ENCODE results near the gene VSTM2L. TPM values are rescaled to one million over a fixed set of nuclear protein-coding genes. Genes with fewer than 3 reads are reported as not detected.

Gene VSTM2L
- total and polyA plus RNA-seq, 2 of the 4 experiments (the other 2 are of a cell fraction) = 0.18 to 0.19 TPM

DNA sequence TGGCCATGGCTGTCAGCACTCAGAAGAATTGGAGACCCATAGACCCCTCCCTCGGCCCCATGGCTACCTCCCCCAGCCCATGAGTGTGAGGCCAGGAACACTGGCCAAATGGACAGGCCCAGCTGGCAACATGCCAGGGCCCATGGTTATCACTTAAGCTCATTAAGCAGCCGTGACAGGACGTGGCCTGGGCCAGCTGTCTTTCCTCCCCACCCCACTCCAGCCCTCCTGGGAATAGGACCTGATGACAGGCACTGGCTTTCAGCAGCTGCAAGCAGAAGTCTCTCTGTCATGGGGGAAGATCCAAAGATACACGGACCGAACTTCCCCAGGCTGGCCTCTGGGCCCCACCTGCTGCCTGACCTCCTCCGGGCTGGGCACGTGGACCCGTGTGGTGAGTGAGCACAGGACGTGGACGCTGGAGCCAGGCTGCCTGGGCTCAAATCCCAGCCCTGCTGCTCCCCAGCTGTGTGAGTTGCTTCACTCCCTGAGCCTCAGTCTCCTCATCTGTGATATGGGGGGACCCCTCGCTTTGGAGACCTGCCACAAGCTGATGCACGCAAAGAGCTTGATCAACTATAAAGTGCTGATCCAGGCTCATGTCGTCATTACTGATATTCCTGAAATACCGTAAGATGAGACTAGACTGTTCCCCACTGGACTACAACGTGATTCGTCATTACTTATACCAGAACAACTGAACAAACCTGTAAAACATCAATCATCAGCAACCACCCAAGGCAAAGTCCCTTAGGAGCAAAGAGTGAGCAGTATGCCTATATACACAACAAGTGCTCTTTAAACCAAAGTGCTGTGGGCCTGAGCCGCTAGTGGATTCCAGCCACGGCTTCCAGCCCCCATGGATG lies 22.0 kb upstream of the VSTM2L start:
- Histone ChIP-seq H4K5ac (ENCODE audit: low read depth, low read length) (no peak overlapping the region), H3K79me1 (ENCODE audit: low read depth in 1 of 2, low read length in 2 of 2) (no peaks in the 10 kb centered on the region), H3K27ac (ENCODE audit: insufficient read depth, low read length) (no peak overlapping the region), H3K23ac (ENCODE audit: low read depth, low read length) (no peak overlapping the region), H2BK15ac (ENCODE audit: low read depth, low read length) (no peak overlapping the region), H3K9me1 (ENCODE audit: insufficient read depth, low read length) (no peaks in the 10 kb centered on the region; the same call in 1 of the 2 replicates), H3K36me3 (ENCODE audit: control insufficient read depth, insufficient read depth, low read length) (no peaks in the 10 kb centered on the region), H3K9ac (ENCODE audit: low read depth, low read length) (no peak overlapping the region), H2AFZ (replicated peaks; ENCODE audit: low read length, poor library complexity) (no peak overlapping the region), H2AK5ac (ENCODE audit: low read depth, low read length) (no peak overlapping the region), H2BK120ac (ENCODE audit: low read depth, low read length) (no peak overlapping the region), H3K56ac (ENCODE audit: extremely low read depth, insufficient read depth, low read length) (no peak overlapping the region), H3K14ac (replicated peaks; ENCODE audit: low read depth, low read length) (no peak overlapping the region), H2BK20ac (ENCODE audit: low read depth, low read length) (no peak overlapping the region), H3K4me1 (ENCODE audit: control insufficient read depth, insufficient read depth, low read length) (no peaks in the 10 kb centered on the region), H3K27me3 (ENCODE audit: control insufficient read depth, insufficient read depth, low read length) (peaks cover 22% of the 10 kb centered on the region), H3K4me3 (ENCODE audit: insufficient read depth, low read depth, low read length) (no peak overlapping the region), H3K4ac (ENCODE audit: low read depth, low read length) (no peak overlapping the region), H4K91ac (ENCODE audit: insufficient read depth, low read depth, low read length) (no peak overlapping the region), H4K20me1 (ENCODE audit: insufficient read depth, low read length) (no peaks in the 10 kb centered on the region), H3K4me2 (ENCODE audit: low read depth, low read length) (no peak overlapping the region), H4K8ac (ENCODE audit: low read depth in 2 of 2, low read length in 2 of 2) (no peak overlapping the region), H3K18ac (ENCODE audit: low read depth, low read length) (no peak overlapping the region), H2AK9ac (replicated peaks; ENCODE audit: low read depth, low read length, poor library complexity) (no peak overlapping the region), H3K9me3 (ENCODE audit: control insufficient read depth, insufficient read depth, low read length) (no peaks in the 10 kb centered on the region), H2BK5ac (ENCODE audit: low read depth, low read length, poor library complexity, severe bottlenecking) (no peak overlapping the region)
- in situ Hi-C loops (cut with MboI; ENCODE audit: low sequenced_read_pairs) = no loop called here
- intact Hi-C loops (cut with micrococcal nuclease) = no loop called here
- dilution Hi-C loops (cut with HindIII; ENCODE audit: low sequenced_read_pairs, unreplicated experiment) = no loop called here
- ChIA-PET POLR2A (ENCODE audit: unreplicated experiment) (no interaction called here), CTCF (interaction anchor here (1.8 kb wide), 1 partner anchor 8 kb away, joined by 4 read pairs; no protein-coding TSS in a partner anchor)
- DNase-seq = no peak
- BruUV-seq (replicated peaks) = no TSS peak
- 61% methylated on average over 8 of the region's 18 CpGs; no CpG with 5 or more reads in 1 of the 2 experiments for WGBS, 2 experiments (ENCODE audit: extremely low coverage in 2 of 2, insufficient read length in 1 of 2)
- no peak for ATAC-seq (ENCODE audit: low read depth)
- TF ChIP-seq SMC3 (IDR thresholded peaks at IDR 0.05; ENCODE audit: low read depth, low read length) (no peak), CEBPB (IDR thresholded peaks at IDR 0.05; ENCODE audit: low read depth, low read length) (no peak), USF2 (IDR thresholded peaks at IDR 0.05; ENCODE audit: low read depth, low read length) (no peak), RAD21 (IDR thresholded peaks at IDR 0.05; ENCODE audit: low read length) (no peak), FOS (IDR thresholded peaks at IDR 0.05; ENCODE audit: low read depth, low read length) (no peak), RCOR1 (IDR thresholded peaks at IDR 0.05; ENCODE audit: insufficient replicate concordance, low read length) (no peak), MAZ (IDR thresholded peaks at IDR 0.05; ENCODE audit: borderline replicate concordance, low read depth, low read length) (no peak), BHLHE40 (IDR thresholded peaks at IDR 0.05; ENCODE audit: low read depth, low read length) (no peak), RFX5 (IDR thresholded peaks at IDR 0.05; ENCODE audit: low read depth, low read length) (no peak), NFE2L2 (IDR thresholded peaks at IDR 0.05; ENCODE audit: low read depth, low read length) (no peak), ELK1 (IDR thresholded peaks at IDR 0.05; ENCODE audit: borderline replicate concordance, low read depth, low read length) (no peak), CHD1 (IDR thresholded peaks at IDR 0.05; ENCODE audit: low read depth, low read length) (no peak), POLR2A (IDR thresholded peaks at IDR 0.05; ENCODE audit: low read depth, low read length) (no peak), MAFK (IDR thresholded peaks at IDR 0.05; ENCODE audit: low read depth, low read length) (no peak), MXI1 (IDR thresholded peaks at IDR 0.05; ENCODE audit: borderline replicate concordance, low read depth, low read length) (no peak)
